ENCODE measurements around the gene SLC7A6OS.

The SLC7A6OS gene

GRCh38 chr16:68257906-68258800 lies 52.6 kb downstream of the SLC7A6OS start:
- no peak overlapping the region for H3K4me3 ChIP-seq (ENCODE audit: control insufficient read depth, low read depth, low read length)
- no peak for TF ChIP-seq CTCF (conservative IDR thresholded peaks at IDR 0.05; ENCODE audit: control insufficient read depth, insufficient read depth, low read depth, low read length)
- DNase-seq (ENCODE audit: low read depth), result peak; percentile 45

- H3K4me3 ChIP-seq (ENCODE audit: control insufficient read depth, low read depth, low read length), result no peak overlapping the region
- no peak for DNase-seq (ENCODE audit: low read depth)
- TF ChIP-seq CTCF (conservative IDR thresholded peaks at IDR 0.05; ENCODE audit: control insufficient read depth, insufficient read depth, low read depth, low read length), result no peak
These were observed 53.4 kb downstream of the SLC7A6OS start for GRCh38 chr16:68257251-68257905.

- H3K4me3 ChIP-seq (ENCODE audit: control insufficient read depth, low read depth, low read length), result no peak overlapping the region
- TF ChIP-seq CTCF (conservative IDR thresholded peaks at IDR 0.05; ENCODE audit: control insufficient read depth, insufficient read depth, low read depth, low read length), result no peak
- no peak for DNase-seq (ENCODE audit: low read depth)
These were observed 55.0 kb downstream of the SLC7A6OS start for GRCh38 chr16:68255712-68256111.

- DNase-seq (ENCODE audit: low read depth), result no peak
- no peak for TF ChIP-seq CTCF (conservative IDR thresholded peaks at IDR 0.05; ENCODE audit: control insufficient read depth, insufficient read depth, low read depth, low read length)
- no peak overlapping the region for H3K4me3 ChIP-seq (ENCODE audit: control insufficient read depth, low read depth, low read length)
These were observed 57.0 kb downstream of the SLC7A6OS start for GRCh38 chr16:68253721-68254120.

- no peak overlapping the region for H3K4me3 ChIP-seq (ENCODE audit: control insufficient read depth, low read depth, low read length)
- no peak for TF ChIP-seq CTCF (conservative IDR thresholded peaks at IDR 0.05; ENCODE audit: control insufficient read depth, insufficient read depth, low read depth, low read length)
- DNase-seq (ENCODE audit: low read depth), result no peak
These were observed 58.4 kb downstream of the SLC7A6OS start for GRCh38 chr16:68252383-68252782.

- no peak for TF ChIP-seq CTCF (conservative IDR thresholded peaks at IDR 0.05; ENCODE audit: control insufficient read depth, insufficient read depth, low read depth, low read length)
- DNase-seq (ENCODE audit: low read depth), result no peak
- no peak overlapping the region for H3K4me3 ChIP-seq (ENCODE audit: control insufficient read depth, low read depth, low read length)
These were observed 58.9 kb downstream of the SLC7A6OS start for GRCh38 chr16:68251832-68252231.
